ENCODE measurements around the gene MAN2B2.

DNA sequence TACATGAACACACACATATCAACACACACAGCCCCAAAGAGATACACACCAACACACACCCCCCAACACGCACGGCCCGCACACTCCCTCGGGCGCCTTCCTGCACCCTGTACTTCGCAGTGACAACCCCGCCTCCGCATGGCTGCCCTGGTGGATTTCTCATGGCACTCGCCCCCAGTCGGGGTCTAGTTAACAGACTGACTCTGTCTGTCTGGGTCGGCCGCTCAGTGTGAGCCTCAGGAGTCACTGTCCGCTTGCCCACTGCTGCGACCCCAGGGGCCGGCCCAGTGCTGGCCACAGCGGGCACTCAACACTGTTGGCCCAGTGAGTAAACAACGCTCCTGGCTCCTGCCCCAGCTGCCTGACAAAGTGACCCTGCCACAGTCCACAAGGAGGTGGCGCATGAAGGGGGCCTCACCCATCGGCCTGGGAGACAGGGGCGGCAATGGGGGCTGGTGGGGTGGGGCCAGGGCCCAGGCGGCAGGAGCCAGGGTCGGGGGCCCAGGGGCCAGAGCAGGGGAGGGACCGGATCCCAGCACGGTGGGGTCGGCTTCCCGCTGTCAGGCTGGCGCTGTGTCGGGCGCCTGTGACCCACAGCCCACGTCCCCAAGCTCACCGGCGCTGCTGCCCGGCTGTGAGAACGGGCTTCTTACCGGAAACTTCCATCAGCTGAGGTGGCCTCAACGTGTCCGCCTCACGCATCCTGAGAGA lies 40.2 kb upstream of the MAN2B2 start:
- TF ChIP-seq, protein P1, sequence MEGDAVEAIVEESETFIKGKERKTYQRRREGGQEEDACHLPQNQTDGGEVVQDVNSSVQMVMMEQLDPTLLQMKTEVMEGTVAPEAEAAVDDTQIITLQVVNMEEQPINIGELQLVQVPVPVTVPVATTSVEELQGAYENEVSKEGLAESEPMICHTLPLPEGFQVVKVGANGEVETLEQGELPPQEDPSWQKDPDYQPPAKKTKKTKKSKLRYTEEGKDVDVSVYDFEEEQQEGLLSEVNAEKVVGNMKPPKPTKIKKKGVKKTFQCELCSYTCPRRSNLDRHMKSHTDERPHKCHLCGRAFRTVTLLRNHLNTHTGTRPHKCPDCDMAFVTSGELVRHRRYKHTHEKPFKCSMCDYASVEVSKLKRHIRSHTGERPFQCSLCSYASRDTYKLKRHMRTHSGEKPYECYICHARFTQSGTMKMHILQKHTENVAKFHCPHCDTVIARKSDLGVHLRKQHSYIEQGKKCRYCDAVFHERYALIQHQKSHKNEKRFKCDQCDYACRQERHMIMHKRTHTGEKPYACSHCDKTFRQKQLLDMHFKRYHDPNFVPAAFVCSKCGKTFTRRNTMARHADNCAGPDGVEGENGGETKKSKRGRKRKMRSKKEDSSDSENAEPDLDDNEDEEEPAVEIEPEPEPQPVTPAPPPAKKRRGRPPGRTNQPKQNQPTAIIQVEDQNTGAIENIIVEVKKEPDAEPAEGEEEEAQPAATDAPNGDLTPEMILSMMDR (conservative IDR thresholded peaks at IDR 0.05; ENCODE audit: low read length), result no peak
- no peak for TF ChIP-seq EZH2phosphoT487 (IDR thresholded peaks at IDR 0.05; ENCODE audit: borderline replicate concordance, low read depth, low read length)
